SK-N-MC (cell line): ENCODE measurements around the gene MTX3.

Source experiments
- EZH2 ChIP-seq: fragments of 200-600 bp; sonication (generic); IDR thresholded peaks from one replicate; pipeline ENCODE4 v1.6.1; 2017; ENCODE audit warnings: antibody characterized with exemption
- FOXP2 ChIP-seq: optimal IDR thresholded peaks from 2 replicates; pipeline ENCODE3; 2011; ENCODE audit warnings: mild to moderate bottlenecking, moderate library complexity; ENCODE audit not compliant: insufficient read depth; ENCODE audit errors: extremely low read length, control extremely low read depth

DNA sequence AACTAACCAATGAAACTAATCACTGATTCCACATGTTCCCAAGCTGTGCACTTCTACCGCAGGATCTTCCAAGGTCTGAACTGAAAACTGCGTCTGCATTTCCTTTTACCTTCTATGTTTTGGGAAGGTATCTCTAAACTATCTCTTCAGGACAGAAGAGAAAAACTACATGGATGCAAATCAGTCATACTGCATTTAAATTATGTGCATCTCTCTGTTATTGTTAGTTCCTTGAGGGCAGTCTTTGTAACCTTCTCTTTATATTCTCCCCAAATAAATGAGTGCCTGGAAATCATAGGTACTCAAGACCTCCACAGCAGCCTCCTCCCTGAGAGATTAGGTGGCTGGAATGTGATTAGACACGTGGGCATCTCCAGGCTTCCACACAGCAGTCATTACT is 17.1 kb downstream of the MTX3 start:
- TF ChIP-seq EZH2, result no peak
- TF ChIP-seq FOXP2, result no peak
